GM12872 (cell line): ENCODE data around the gene RAB37.

Experiments
- TF ChIP-seq, protein P1 (sequence below): IDR thresholded peaks from 3 replicates; pipeline ENCODE4 v1.5.1; 2011; ENCODE audit warnings: low read depth, mild to moderate bottlenecking, low read length, moderate library complexity; ENCODE audit not compliant: insufficient read depth

The RAB37 gene

DNA sequence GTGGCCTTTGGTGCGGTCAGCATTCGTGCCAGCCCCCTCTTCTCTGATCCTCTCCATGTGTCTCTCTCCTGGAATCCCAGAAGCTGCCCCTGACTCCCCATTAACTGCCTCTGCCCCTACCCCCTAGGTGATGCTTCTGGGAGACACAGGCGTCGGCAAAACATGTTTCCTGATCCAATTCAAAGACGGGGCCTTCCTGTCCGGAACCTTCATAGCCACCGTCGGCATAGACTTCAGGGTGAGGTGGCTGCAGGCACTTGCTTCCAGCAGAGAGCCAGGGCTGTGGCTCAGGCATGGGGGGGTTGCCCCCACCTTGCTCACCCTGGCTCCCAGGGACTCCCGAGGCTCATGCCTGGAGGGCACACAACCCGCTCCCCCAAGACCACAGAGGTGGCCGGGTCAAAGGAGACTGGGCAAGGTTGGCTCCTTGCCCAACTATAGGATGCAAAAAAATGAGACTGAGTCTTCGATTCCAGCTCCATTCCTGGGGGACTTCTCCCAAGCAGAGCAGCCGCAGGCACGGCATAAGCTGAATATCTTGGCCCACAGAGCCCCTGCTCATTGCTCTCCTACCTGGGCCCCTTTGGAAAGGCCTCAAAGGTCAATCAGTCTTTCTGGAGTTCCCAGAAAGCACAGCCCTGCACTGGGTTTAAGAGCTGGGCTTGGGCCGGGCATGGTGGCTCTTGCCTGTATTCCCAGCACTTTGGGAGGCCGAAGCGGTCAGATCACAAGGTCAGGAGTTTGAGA lies 3.8 kb downstream of the RAB37 start:
- TF ChIP-seq, protein P1, sequence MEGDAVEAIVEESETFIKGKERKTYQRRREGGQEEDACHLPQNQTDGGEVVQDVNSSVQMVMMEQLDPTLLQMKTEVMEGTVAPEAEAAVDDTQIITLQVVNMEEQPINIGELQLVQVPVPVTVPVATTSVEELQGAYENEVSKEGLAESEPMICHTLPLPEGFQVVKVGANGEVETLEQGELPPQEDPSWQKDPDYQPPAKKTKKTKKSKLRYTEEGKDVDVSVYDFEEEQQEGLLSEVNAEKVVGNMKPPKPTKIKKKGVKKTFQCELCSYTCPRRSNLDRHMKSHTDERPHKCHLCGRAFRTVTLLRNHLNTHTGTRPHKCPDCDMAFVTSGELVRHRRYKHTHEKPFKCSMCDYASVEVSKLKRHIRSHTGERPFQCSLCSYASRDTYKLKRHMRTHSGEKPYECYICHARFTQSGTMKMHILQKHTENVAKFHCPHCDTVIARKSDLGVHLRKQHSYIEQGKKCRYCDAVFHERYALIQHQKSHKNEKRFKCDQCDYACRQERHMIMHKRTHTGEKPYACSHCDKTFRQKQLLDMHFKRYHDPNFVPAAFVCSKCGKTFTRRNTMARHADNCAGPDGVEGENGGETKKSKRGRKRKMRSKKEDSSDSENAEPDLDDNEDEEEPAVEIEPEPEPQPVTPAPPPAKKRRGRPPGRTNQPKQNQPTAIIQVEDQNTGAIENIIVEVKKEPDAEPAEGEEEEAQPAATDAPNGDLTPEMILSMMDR, result no peak

GRCh38 chr17:74742153-74742515 lies 5.1 kb downstream of the RAB37 start:
- TF ChIP-seq, protein P1, result no peak

- TF ChIP-seq, protein P1, result no peak
Measured at GRCh38 chr17:74742978-74743545, 6.0 kb downstream of the RAB37 start.

DNA sequence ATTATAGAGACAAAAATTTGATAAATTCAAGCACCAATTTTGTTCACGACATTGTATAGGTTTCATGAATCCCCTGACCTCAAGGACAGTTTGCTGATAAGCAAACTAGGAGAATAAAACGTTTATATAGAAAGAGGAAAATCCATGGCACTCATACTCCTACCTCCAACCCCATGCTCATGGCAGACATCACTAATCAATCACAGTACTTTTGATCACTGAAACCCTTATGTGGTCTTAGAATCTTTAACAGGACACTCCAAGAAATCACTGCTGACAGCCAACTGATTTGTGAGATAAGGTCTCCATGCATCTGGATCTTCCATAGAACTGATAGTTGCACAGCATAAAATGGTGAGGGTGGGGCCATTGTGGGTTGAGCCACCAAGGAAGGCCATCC lies 6.7 kb downstream of the RAB37 start:
- TF ChIP-seq, protein P1, result no peak

DNA sequence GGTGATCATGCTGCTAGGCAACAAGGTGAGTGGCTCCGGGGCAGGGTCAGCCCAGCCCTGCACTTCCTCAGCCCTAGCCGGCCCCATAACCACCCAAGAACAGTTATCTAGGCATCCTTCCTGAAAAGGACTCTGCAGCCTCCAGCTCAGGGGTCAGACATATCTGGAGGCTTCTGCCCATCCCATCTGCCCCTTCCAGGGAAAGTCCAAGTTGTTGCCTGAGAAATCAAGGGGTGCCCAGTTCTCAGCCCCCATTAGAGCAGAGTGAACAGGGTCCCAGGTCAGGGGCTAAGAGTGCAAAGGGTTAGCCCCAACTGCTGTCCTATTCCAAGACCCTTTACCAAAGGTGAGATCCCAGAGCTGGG lies 7.3 kb downstream of the RAB37 start:
- TF ChIP-seq, protein P1, result no peak

DNA sequence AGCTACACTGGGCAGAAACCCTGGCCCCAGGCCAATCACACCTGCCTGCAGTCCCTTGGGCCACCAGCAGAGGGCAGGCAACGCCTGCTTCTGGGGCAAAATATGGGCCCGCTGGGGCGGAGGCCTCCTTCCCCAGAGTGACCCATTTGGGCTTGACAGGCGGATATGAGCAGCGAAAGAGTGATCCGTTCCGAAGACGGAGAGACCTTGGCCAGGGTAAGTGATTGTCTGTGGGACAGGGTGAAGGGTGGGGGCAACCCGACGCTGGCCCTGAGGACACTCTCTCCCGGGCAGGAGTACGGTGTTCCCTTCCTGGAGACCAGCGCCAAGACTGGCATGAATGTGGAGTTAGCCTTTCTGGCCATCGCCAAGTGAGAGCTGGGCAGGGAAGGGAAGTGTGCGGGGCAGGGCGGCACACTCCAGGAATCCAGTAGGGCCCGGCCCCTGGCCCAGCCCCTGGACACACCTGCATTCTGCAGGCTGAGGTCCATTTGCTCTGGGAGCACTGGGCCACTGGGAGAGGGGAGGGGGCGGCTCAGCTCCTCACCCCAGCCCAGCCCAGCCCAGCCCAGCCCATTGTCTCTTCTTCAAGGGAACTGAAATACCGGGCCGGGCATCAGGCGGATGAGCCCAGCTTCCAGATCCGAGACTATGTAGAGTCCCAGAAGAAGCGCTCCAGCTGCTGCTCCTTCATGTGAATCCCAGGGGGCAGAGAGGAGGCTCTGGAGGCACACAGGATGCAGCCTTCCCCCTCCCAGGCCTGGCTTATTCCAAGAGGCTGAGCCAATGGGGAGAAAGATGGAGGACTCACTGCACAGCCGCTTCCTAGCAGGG lies 7.9 kb downstream of the RAB37 start:
- TF ChIP-seq, protein P1, result peak; percentile 100

DNA sequence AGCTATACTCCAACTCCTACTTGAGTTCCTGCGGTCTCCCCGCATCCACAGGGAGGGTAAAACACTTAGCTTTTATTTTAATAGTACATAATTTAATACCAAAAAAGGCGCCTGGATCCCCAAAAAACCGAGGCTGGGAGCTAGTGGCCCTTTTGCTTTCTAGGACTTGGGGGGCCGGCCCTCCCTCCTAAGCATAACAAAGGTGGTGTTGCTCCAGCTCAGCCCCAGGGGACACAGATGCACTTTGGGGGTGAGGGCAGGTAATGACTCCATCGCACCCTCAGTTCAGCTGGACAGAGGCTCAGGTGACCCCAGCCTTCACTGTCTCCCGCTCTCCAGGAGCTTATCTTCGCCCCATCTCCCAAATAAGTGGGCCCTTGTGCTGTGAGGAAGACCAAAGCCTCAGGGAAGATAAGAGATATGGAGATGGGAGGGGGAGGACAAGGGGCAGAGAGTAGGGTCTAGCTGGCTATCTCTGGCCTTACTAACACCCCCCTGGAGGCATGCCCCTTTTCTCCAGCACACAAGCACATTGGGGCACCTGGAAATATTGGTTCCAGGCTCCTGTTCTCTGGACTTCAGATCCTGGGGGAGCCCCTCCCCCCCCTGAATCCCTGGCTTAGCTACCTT lies 8.6 kb downstream of the RAB37 start:
- TF ChIP-seq, protein P1, result no peak
